Peyer's patch (tissue), 4 donors: Measurements from ENCODE around the gene FER.

Experiments
- CTCF ChIP-seq, 6 experiments: fragments of 450-650 bp in 4 of 6; fragments of 200-600 bp in 2 of 6; sonication (generic) in 1 of 6; IDR thresholded peaks; one replicate each; pipeline ENCODE4 v1.5.1; 2017 to 2019; ENCODE audit warnings: antibody characterized with exemption in 6 of 6, mild to moderate bottlenecking in 3 of 6, moderate library complexity in 1 of 6
- POLR2A ChIP-seq, 2 donors: fragments of 450-650 bp; IDR thresholded peaks; one replicate each; pipeline ENCODE4 v1.5.1; 2017; ENCODE audit warnings: antibody characterized with exemption in 2 of 2, mild to moderate bottlenecking in 2 of 2, moderate library complexity in 2 of 2

GRCh38 chr5:108726446-108727235 lies 21.1 kb upstream of the FER start:
- TF ChIP-seq CTCF (IDR thresholded peaks at IDR 0.05) (no peak), POLR2A (IDR thresholded peaks at IDR 0.05) (no peak)
